ENCODE data around the gene HSD11B1. TPM values are rescaled to one million over a fixed set of nuclear protein-coding genes. Genes with fewer than 3 reads are reported as not detected.

HSD11B1 gene
- total and polyA plus RNA-seq, 12 donors: 0.59 to 15.7 (median 3.0) TPM

GRCh38 chr1:209755926-209756614, 51.4 kb downstream of the HSD11B1 start, which contains the start of gene TRAF3IP3:
TSS of gene TRAF3IP3 (plus strand) at chr1:209756053. CDS start at chr1:209760040, 3,987 bp downstream.
- Histone ChIP-seq H3K4me1 (peaks cover 0 to 63% (median 0%) of the 10 kb centered on the region in 9 donors), H3K36me3 (peaks cover 0 to 22% (median 0%) of the 10 kb centered on the region in 9 donors), H3K9me3 (no peaks in the 10 kb centered on the region), H3K4me3 (peak within 1 kb of the TSS in 4 of 10 donors; percentile 5 to 55 (median 14)), H3K27me3 (no peaks in the 10 kb centered on the region), H3K27ac (peak within 1 kb of the TSS in 3 of 10 donors; percentile 31 to 92 (median 58))
- ATAC-seq: peak; percentile 36 to 70 (median 60)
- TF ChIP-seq, protein P1, sequence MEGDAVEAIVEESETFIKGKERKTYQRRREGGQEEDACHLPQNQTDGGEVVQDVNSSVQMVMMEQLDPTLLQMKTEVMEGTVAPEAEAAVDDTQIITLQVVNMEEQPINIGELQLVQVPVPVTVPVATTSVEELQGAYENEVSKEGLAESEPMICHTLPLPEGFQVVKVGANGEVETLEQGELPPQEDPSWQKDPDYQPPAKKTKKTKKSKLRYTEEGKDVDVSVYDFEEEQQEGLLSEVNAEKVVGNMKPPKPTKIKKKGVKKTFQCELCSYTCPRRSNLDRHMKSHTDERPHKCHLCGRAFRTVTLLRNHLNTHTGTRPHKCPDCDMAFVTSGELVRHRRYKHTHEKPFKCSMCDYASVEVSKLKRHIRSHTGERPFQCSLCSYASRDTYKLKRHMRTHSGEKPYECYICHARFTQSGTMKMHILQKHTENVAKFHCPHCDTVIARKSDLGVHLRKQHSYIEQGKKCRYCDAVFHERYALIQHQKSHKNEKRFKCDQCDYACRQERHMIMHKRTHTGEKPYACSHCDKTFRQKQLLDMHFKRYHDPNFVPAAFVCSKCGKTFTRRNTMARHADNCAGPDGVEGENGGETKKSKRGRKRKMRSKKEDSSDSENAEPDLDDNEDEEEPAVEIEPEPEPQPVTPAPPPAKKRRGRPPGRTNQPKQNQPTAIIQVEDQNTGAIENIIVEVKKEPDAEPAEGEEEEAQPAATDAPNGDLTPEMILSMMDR (IDR thresholded peaks at IDR 0.05): no peak
- intact Hi-C loops (cut with DNase I): no loop called here
- DNase-seq: peak in 1 of 2 donors; percentile 21
- WGBS, 2 donors: 77% methylated on average over 10 of the region's 10 CpGs

GRCh38 chr1:209756615-209757445, 52.2 kb downstream of the HSD11B1 start:
- Histone ChIP-seq H3K9me3 (no peaks in the 10 kb centered on the region), H3K27me3 (no peaks in the 10 kb centered on the region), H3K36me3 (peaks cover 0 to 28% (median 0%) of the 10 kb centered on the region in 9 donors), H3K4me1 (peaks cover 0 to 63% (median 0%) of the 10 kb centered on the region in 9 donors), H3K27ac (peak overlapping the region in 4 of 10 donors; percentile 3 to 92 (median 44)), H3K4me3 (peak overlapping the region in 4 of 10 donors; percentile 2 to 55 (median 14))
- TF ChIP-seq, protein P1 (IDR thresholded peaks at IDR 0.05): no peak
- intact Hi-C loops (cut with DNase I): no loop called here
- WGBS, 2 donors: 75 to 76% methylated on average over 5 of the region's 5 CpGs
- ATAC-seq (peak in 5 of 8 donors; percentile 33 to 55 (median 51)), DNase-seq (no peak)

- ATAC-seq (no peak), DNase-seq (no peak)
- peak overlapping the region in 1 of 10 donors; percentile 92 for H3K27ac ChIP-seq
- H3K9me3 ChIP-seq: no peaks in the 10 kb centered on the region
- H3K4me1 ChIP-seq: peaks cover 0 to 56% (median 0%) of the 10 kb centered on the region in 9 donors
- intact Hi-C loops (cut with DNase I): no loop called here
- H3K4me3 ChIP-seq: peak overlapping the region in 1 of 10 donors; percentile 55
- WGBS, 2 donors: 61 to 74% methylated on average over 3 of the region's 3 CpGs
- H3K36me3 ChIP-seq: peaks cover 0 to 36% (median 0%) of the 10 kb centered on the region in 9 donors
- TF ChIP-seq, protein P1 (IDR thresholded peaks at IDR 0.05): no peak
- no peaks in the 10 kb centered on the region for H3K27me3 ChIP-seq
Observed at GRCh38 chr1:209758400-209758799, 53.8 kb downstream of the HSD11B1 start.

GRCh38 chr1:209759829-209760359, 55.2 kb downstream of the HSD11B1 start:
- H3K27ac ChIP-seq: no peak overlapping the region
- no peak overlapping the region for H3K4me3 ChIP-seq
- peaks cover 0 to 54% (median 0%) of the 10 kb centered on the region in 9 donors for H3K4me1 ChIP-seq
- WGBS, 2 donors: 90 to 93% methylated on average over 12 of the region's 12 CpGs
- H3K27me3 ChIP-seq: no peaks in the 10 kb centered on the region
- TF ChIP-seq, protein P1 (IDR thresholded peaks at IDR 0.05): no peak
- DNase-seq: no peak
- peaks cover 0 to 47% (median 0%) of the 10 kb centered on the region in 9 donors for H3K36me3 ChIP-seq
- ATAC-seq: no peak
- intact Hi-C loops (cut with DNase I): no loop called here
- no peaks in the 10 kb centered on the region for H3K9me3 ChIP-seq
